GM21528 (cell line): ENCODE measurements around the gene VAMP3.
"Not testable (repeated sequence)": the region's sequence is repeated elsewhere in the genome, so short reads cannot be mapped to it uniquely, and the experiment has no call there.

Experiments
- ATAC-seq: cut with Tn5 transposase; IDR thresholded peaks from one replicate; pipeline ENCODE4 v1.9.1; 2021; ENCODE audit warnings: mild to moderate bottlenecking, moderate library complexity; ENCODE audit not compliant: unreplicated experiment, low FRiP score

The VAMP3 gene

GRCh38 chr1:7761103-7761502 lies 10.0 kb upstream of the VAMP3 start:
- ATAC-seq, result no peak

GRCh38 chr1:7767176-7767575 lies 3.9 kb upstream of the VAMP3 start:
- no peak for ATAC-seq

- ATAC-seq, result no peak
Measured at GRCh38 chr1:7768583-7768982, 2.5 kb upstream of the VAMP3 start.

- ATAC-seq, result no peak
Measured at GRCh38 chr1:7769673-7770412, 1.3 kb upstream of the VAMP3 start.

- peak; percentile 13 for ATAC-seq
Measured at GRCh38 chr1:7770669-7770996, 463 bp upstream of the VAMP3 start.

- peak; percentile 9 for ATAC-seq
Measured at GRCh38 chr1:7771823-7772299, 765 bp downstream of the VAMP3 start.

GRCh38 chr1:7777591-7777990 lies 6.5 kb downstream of the VAMP3 start:
- ATAC-seq, result no peak

GRCh38 chr1:7778133-7778628 lies 7.1 kb downstream of the VAMP3 start:
- ATAC-seq, result no peak

GRCh38 chr1:7780976-7781375 lies 9.9 kb downstream of the VAMP3 start:
- ATAC-seq, result no peak

- no peak for ATAC-seq
Measured at GRCh38 chr1:7781501-7781900, 10.4 kb downstream of the VAMP3 start.

GRCh38 chr1:7781923-7782495 lies 10.9 kb downstream of the VAMP3 start:
- no peak for ATAC-seq

GRCh38 chr1:7783178-7783711 lies 12.1 kb downstream of the VAMP3 start:
- ATAC-seq, result no peak

- ATAC-seq, result peak; percentile 93
Measured at GRCh38 chr1:7783826-7784491, 12.9 kb downstream of the VAMP3 start, which contains the start of gene PER3. Gene PER3 (plus strand): TSS chr1:7784291. CDS start chr1:7784878, 587 bp downstream.

GRCh38 chr1:7784492-7785071 lies 13.5 kb downstream of the VAMP3 start:
- ATAC-seq, result no peak

GRCh38 chr1:7785108-7785507 lies 14.0 kb downstream of the VAMP3 start:
- no peak for ATAC-seq

- no peak for ATAC-seq
Measured at GRCh38 chr1:7786795-7787194, 15.7 kb downstream of the VAMP3 start.

GRCh38 chr1:7789828-7790227 lies 18.7 kb downstream of the VAMP3 start:
- ATAC-seq, result no peak

- not testable (repeated sequence) for ATAC-seq
Measured at GRCh38 chr1:7791027-7791426, 19.9 kb downstream of the VAMP3 start.

GRCh38 chr1:7795406-7795805 lies 24.3 kb downstream of the VAMP3 start:
- ATAC-seq, result no peak

GRCh38 chr1:7805460-7805859 lies 34.4 kb downstream of the VAMP3 start:
- ATAC-seq, result no peak
